Neural crest cell (in vitro differentiated cells): ENCODE results near the gene RPL27A. TPM values are rescaled to one million over a fixed set of nuclear protein-coding genes. Genes with fewer than 3 reads are reported as not detected.

Experiments used
- DNase-seq: peaks from one replicate; pipeline ENCODE4 v3.0.0; 2021; ENCODE audit warnings: low read depth, mixed read lengths, low spot score
- H3K27ac Mint-ChIP-seq: one replicate; pipeline ENCODE4 v1.8.0; 2021; ENCODE audit warnings: mild to moderate bottlenecking, mixed read lengths; ENCODE audit not compliant: unreplicated experiment
- H3K27me3 Mint-ChIP-seq: 2 replicates; pipeline ENCODE4 v1.8.0; 2021; ENCODE audit warnings: low read depth, mild to moderate bottlenecking, mixed read lengths
- H3K36me3 Mint-ChIP-seq: 2 replicates; pipeline ENCODE4 v1.8.0; 2021; ENCODE audit warnings: low read depth, mild to moderate bottlenecking, mixed read lengths
- H3K4me1 Mint-ChIP-seq: 2 replicates; pipeline ENCODE4 v1.8.0; 2021; ENCODE audit warnings: mixed read lengths
- H3K4me3 Mint-ChIP-seq: one replicate; pipeline ENCODE4 v1.8.0; 2021; ENCODE audit warnings: mild to moderate bottlenecking, mixed read lengths
- H3K9me3 Mint-ChIP-seq: 2 replicates; pipeline ENCODE4 v1.8.0; 2021; ENCODE audit warnings: mixed read lengths
- total RNA-seq: library from RNA; stranded (reverse); gene quantifications from 2 replicates; pipeline ENCODE4 v1.2.1, GENCODE V29; 2021
- TF ChIP-seq, protein P1 (sequence below): fragments of 200-600 bp; sonication (generic); conservative IDR thresholded peaks from 2 replicates; pipeline ENCODE4 v1.5.0; 2021; ENCODE audit warnings: antibody characterized with exemption, mild to moderate bottlenecking

RPL27A gene
- total RNA-seq, 1 donor from 2014 or later: 711 TPM

GRCh38 chr11:8640267-8640906, 42.2 kb upstream of the RPL27A start:
- H3K27me3 Mint-ChIP-seq: no peaks in the 10 kb centered on the region
- no peak overlapping the region for H3K4me3 Mint-ChIP-seq
- H3K36me3 Mint-ChIP-seq: peaks cover 12% of the 10 kb centered on the region
- TF ChIP-seq, protein P1, sequence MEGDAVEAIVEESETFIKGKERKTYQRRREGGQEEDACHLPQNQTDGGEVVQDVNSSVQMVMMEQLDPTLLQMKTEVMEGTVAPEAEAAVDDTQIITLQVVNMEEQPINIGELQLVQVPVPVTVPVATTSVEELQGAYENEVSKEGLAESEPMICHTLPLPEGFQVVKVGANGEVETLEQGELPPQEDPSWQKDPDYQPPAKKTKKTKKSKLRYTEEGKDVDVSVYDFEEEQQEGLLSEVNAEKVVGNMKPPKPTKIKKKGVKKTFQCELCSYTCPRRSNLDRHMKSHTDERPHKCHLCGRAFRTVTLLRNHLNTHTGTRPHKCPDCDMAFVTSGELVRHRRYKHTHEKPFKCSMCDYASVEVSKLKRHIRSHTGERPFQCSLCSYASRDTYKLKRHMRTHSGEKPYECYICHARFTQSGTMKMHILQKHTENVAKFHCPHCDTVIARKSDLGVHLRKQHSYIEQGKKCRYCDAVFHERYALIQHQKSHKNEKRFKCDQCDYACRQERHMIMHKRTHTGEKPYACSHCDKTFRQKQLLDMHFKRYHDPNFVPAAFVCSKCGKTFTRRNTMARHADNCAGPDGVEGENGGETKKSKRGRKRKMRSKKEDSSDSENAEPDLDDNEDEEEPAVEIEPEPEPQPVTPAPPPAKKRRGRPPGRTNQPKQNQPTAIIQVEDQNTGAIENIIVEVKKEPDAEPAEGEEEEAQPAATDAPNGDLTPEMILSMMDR: no peak
- no peaks in the 10 kb centered on the region for H3K4me1 Mint-ChIP-seq
- peaks cover 4% of the 10 kb centered on the region for H3K9me3 Mint-ChIP-seq
- DNase-seq: no peak
- no peak overlapping the region for H3K27ac Mint-ChIP-seq

GRCh38 chr11:8641332-8641731, 41.3 kb upstream of the RPL27A start:
- no peaks in the 10 kb centered on the region for H3K27me3 Mint-ChIP-seq
- H3K4me1 Mint-ChIP-seq: no peaks in the 10 kb centered on the region
- H3K36me3 Mint-ChIP-seq: peaks cover 7% of the 10 kb centered on the region
- no peak overlapping the region for H3K27ac Mint-ChIP-seq
- H3K9me3 Mint-ChIP-seq: peaks cover 4% of the 10 kb centered on the region
- H3K4me3 Mint-ChIP-seq: no peak overlapping the region
- TF ChIP-seq, protein P1: no peak
- DNase-seq: no peak

DNA sequence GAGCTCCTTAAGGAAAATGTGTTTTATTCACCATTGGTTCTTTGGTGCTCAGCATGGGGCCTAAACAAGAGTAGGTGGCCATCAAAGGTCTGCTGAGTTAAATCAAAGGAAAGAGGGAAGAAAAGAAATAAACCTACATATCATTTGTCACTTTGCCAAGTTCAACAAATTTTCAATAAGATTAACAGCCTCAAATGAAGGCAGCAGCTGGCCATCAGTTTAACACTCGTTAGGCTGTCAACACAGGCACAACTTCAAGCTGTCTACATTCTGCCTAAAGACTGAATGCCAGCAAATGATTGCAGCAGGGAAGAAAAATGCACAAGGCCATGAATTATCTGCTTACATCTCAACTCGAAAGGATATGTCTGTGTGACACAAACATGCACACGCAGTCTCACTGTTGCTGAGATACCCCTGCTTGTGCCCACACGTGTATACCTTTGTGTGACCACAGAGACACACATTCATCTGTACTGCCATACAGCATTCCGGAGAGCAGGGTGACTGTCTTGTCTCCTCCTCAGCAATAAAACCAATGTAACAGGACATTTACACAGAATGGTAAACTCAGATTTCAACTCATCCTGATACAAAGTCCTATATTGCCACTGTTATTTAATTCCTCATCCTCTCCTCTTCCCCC, 40.3 kb upstream of the RPL27A start:
- no peak overlapping the region for H3K27ac Mint-ChIP-seq
- no peak overlapping the region for H3K4me3 Mint-ChIP-seq
- no peaks in the 10 kb centered on the region for H3K4me1 Mint-ChIP-seq
- no peaks in the 10 kb centered on the region for H3K36me3 Mint-ChIP-seq
- TF ChIP-seq, protein P1: no peak
- no peaks in the 10 kb centered on the region for H3K9me3 Mint-ChIP-seq
- DNase-seq: no peak
- H3K27me3 Mint-ChIP-seq: no peaks in the 10 kb centered on the region

GRCh38 chr11:8646873-8647272, 35.7 kb upstream of the RPL27A start:
- Mint-ChIP-seq H3K9me3 (no peaks in the 10 kb centered on the region), H3K27ac (no peak overlapping the region), H3K36me3 (peaks cover 4% of the 10 kb centered on the region), H3K4me3 (no peak overlapping the region), H3K27me3 (no peaks in the 10 kb centered on the region), H3K4me1 (no peaks in the 10 kb centered on the region)
- no peak for DNase-seq
- TF ChIP-seq, protein P1: no peak

- H3K27ac Mint-ChIP-seq: no peak overlapping the region
- no peaks in the 10 kb centered on the region for H3K27me3 Mint-ChIP-seq
- peaks cover 4% of the 10 kb centered on the region for H3K36me3 Mint-ChIP-seq
- no peak overlapping the region for H3K4me3 Mint-ChIP-seq
- no peak for DNase-seq
- TF ChIP-seq, protein P1: no peak
- no peaks in the 10 kb centered on the region for H3K4me1 Mint-ChIP-seq
- H3K9me3 Mint-ChIP-seq: no peaks in the 10 kb centered on the region
Measured at GRCh38 chr11:8649361-8649760, 33.2 kb upstream of the RPL27A start.
